GM21367 (cell line): Measurements from ENCODE around the gene PUS7.
"Not testable (repeated sequence)": the region's sequence is repeated elsewhere in the genome, so short reads cannot be mapped to it uniquely, and the experiment has no call there.

Experiments used
- ATAC-seq: cut with Tn5 transposase; IDR thresholded peaks from one replicate; pipeline ENCODE4 v1.9.1; 2021; ENCODE audit not compliant: unreplicated experiment

The PUS7 gene

GRCh38 chr7:105450177-105450861 lies 71.8 kb downstream of the PUS7 start:
- ATAC-seq, result no peak

- peak; percentile 66 for ATAC-seq
These were observed 73.9 kb downstream of the PUS7 start for GRCh38 chr7:105448181-105448580.

- no peak for ATAC-seq
These were observed 77.6 kb downstream of the PUS7 start for GRCh38 chr7:105444342-105444987.

GRCh38 chr7:105442214-105442613 lies 79.9 kb downstream of the PUS7 start:
- ATAC-seq, result not testable (repeated sequence)

GRCh38 chr7:105439174-105439893 lies 82.7 kb downstream of the PUS7 start:
- ATAC-seq, result no peak

- ATAC-seq, result no peak
These were observed 83.3 kb downstream of the PUS7 start for GRCh38 chr7:105438847-105439173.

GRCh38 chr7:105438254-105438653 lies 83.8 kb downstream of the PUS7 start:
- no peak for ATAC-seq

- ATAC-seq, result not testable (repeated sequence)
These were observed 84.7 kb downstream of the PUS7 start for GRCh38 chr7:105437356-105437755.

- no peak for ATAC-seq
These were observed 92.1 kb downstream of the PUS7 start for GRCh38 chr7:105429746-105430612.

- ATAC-seq, result no peak
These were observed 95.4 kb downstream of the PUS7 start for GRCh38 chr7:105426606-105427146.

GRCh38 chr7:105423987-105424386 lies 98.1 kb downstream of the PUS7 start:
- no peak for ATAC-seq

- no peak for ATAC-seq
These were observed 108.1 kb downstream of the PUS7 start for GRCh38 chr7:105413887-105414437.

GRCh38 chr7:105410774-105411173 lies 111.3 kb downstream of the PUS7 start:
- not testable (repeated sequence) for ATAC-seq

- ATAC-seq, result not testable (repeated sequence)
These were observed 112.3 kb downstream of the PUS7 start for GRCh38 chr7:105409775-105410174.

- no peak for ATAC-seq
These were observed 113.2 kb downstream of the PUS7 start for GRCh38 chr7:105408791-105409410.
